GM18868 (cell line): ENCODE measurements around the gene RPS6KB1.
A peak's percentile ranks its signal among the peaks of the same experiment; 100 is the strongest.
"Not testable (repeated sequence)": the region's sequence is repeated elsewhere in the genome, so short reads cannot be mapped to it uniquely, and the experiment has no call there.

Experiments used
- ATAC-seq: cut with Tn5 transposase; IDR thresholded peaks from one replicate; pipeline ENCODE4 v1.9.1; 2021; ENCODE audit warnings: mild to moderate bottlenecking, moderate library complexity; ENCODE audit not compliant: unreplicated experiment

RPS6KB1 gene

GRCh38 chr17:59870482-59870881 lies 22.4 kb upstream of the RPS6KB1 start:
- ATAC-seq: no peak

- ATAC-seq: no peak
Measured at GRCh38 chr17:59872351-59872750, 20.6 kb upstream of the RPS6KB1 start.

- not testable (repeated sequence) for ATAC-seq
Measured at GRCh38 chr17:59873414-59873813, 19.5 kb upstream of the RPS6KB1 start.

DNA sequence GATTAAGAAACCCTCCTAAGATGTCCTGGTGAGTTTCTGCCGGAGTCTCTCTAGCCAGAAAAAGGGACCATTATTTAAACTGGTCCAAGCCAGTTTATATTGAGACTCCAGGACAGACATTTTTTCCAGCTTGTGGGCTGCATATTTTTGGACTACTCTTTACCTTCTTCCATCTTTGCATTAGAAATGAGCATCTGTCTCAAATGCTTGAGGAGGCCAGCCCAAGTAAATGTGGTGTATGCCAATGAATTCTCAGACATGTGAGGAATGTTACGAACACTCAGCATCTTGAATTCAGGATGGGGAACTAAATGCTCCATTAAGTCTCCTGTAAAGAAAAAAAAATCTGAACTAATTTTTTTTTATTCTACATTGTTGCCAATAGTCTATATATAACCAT lies 18.5 kb upstream of the RPS6KB1 start:
- ATAC-seq: no peak

GRCh38 chr17:59876107-59876506 lies 16.8 kb upstream of the RPS6KB1 start:
- no peak for ATAC-seq

DNA sequence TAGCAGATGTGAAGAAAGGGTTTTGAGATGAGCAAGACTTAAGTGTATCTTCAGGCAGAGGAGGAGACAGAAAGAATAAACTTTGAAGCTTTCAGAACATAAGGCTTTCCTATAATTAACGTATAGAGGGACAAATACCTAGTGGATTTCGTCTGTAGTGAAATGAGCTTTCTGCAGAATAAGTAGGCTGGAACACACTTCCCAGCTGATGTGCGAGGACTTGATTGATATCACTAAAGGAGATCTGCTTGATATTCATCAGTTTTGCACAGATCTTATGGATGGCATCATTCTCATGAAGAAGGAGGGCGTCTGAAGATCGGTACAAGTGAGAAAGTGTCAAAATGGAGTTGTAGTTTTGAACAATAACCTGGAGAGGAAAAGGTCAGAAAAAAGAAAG lies 15.0 kb upstream of the RPS6KB1 start:
- ATAC-seq: no peak

DNA sequence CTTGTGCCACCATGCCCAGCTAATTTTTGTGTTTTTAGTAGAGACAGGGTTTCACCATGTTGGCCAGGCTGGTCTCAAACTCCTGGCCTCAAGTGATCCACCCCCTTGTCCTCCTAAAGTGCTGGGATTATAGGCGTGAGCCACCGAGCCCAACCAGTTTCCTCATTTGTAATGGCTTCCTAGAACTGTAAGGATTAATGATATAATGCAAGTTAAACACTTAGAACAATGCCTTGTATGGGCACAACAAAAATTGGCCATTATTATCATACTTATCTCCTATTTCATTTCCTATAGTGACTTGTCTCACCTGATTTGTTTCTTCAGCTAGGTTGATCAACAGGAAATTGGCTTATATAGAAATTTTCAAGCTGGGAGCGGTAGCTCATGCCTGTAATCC lies 14.3 kb upstream of the RPS6KB1 start:
- no peak for ATAC-seq

DNA sequence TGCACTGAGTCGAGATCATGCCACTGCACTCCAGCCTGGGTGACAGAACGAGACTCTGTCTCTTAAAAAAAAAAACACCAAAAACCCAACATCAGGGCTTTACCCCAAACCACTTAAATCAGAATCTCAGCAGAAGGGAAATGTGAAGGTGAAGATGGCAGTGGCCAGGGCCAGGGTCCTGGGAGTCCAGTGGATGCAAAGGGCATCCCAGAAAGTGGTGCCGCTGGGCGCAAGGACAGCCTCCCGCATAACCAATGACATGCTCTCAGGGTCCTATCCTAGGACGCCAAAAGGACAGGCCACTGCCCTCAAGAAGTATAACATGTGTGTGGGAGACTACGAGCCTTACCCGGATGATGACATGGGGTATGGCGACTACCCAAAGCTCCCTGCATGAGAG lies 8.1 kb upstream of the RPS6KB1 start:
- ATAC-seq: no peak

- ATAC-seq: no peak
Measured at GRCh38 chr17:59888145-59888750, 4.7 kb upstream of the RPS6KB1 start.

GRCh38 chr17:59890720-59891119 lies 2.2 kb upstream of the RPS6KB1 start:
- no peak for ATAC-seq

- ATAC-seq: peak; percentile 54
Measured at GRCh38 chr17:59892251-59892923, 534 bp upstream of the RPS6KB1 start.

DNA sequence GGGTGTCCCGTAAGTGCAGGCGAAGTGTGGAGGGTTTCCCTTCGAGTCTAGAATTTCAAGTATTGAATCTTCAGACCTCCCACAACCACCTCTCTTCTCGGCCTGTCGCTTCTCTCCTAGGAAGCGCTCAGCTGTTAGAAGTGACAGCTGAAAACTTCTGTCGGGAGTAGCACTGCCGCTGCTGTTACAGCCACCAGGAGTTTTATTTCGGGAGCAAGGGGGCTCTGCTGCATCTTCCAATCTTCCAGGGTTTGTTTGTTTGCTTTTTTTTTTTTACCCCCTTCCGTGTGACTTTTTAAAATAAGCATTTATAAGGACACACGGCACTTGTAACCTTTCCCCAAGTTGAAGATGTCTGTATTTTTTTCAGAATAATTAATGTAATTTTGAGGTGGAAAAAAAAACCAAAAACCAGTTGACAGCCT lies 767 bp downstream of the RPS6KB1 start:
- ATAC-seq: peak; percentile 5

DNA sequence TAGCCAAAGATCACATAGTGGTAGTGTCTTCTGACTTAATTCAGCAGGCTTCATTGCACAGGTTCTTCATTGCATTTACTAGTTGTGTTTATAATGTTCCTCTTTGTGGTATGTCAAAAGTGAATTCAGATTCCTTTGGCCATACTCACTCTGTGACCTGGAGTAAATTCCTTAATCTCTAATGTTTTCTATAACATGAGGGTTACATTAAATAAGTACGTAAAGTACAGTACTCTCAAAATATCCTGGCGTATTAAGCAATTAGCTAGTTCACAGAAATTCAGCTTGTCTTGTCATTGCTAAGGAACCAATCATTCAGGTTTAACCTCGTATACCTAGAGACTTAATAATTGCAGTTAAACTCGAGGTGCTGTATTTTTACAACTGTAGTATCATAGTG lies 4.2 kb downstream of the RPS6KB1 start:
- no peak for ATAC-seq

DNA sequence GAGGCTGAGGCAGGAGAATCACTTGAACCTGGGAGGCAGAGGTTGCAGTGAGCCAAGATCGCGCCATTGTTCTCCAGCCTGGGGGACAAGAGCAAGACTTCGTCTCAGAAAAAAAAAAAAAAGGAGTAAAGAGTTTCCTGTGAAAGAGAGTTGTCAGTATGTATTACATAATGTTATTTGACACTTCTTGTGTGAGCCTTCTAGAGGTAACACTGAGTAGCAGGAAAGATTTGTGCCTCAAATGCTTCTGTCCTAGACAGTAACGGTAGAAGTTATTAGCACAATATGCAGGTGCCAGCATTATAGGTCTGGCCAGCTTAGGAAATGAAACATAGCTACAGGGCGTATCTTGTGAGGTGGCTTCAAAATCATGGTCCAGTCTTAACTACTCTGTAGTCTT lies 6.2 kb downstream of the RPS6KB1 start:
- ATAC-seq: no peak

- no peak for ATAC-seq
Measured at GRCh38 chr17:59901604-59902003, 8.7 kb downstream of the RPS6KB1 start.

DNA sequence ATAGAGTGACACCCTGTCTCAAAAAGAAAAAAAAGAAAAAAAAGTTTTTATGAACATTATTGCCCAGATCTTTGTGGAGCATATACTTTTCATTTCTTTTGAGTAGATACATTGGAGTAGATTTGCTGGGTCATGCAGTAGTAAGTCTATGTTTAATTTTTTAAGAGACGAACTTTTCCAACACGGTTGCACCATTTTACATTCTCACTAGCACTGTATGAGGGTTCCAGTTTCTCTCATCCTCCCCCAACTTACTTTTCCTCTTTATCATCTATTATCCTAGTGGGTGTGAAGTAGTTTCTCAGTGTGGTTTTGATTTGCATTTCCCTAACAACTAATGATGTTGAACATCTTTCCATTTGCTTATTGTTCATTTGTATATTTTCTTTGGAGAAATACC lies 10.5 kb downstream of the RPS6KB1 start:
- no peak for ATAC-seq

- no peak for ATAC-seq
Measured at GRCh38 chr17:59907467-59907866, 14.5 kb downstream of the RPS6KB1 start.

DNA sequence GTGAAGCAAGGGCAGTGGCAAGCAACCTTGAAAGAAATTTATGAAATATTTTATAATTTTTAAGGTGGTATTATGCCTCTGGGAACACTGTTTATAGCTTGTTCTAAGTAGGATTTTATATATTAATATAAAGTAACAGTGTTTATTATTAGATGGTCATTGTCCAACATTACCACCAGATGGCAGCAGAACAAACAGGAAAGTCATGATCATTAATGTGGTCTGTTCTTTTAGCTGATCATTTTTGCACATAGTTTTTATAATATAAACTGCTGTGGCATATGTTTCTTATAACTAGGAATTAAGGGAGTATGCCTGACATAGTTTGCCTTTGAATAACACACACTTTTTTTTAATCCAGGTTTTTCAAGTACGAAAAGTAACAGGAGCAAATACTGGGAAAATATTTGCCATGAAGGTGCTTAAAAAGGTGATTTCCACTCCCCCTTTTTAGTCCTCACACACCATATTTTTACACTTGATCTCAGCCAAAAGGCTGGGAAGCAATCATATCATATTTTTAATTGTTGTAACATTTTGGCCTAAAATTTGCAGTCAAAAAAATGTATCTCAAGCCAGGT lies 21.4 kb downstream of the RPS6KB1 start:
- no peak for ATAC-seq

GRCh38 chr17:59916446-59916845 lies 23.5 kb downstream of the RPS6KB1 start:
- ATAC-seq: no peak

DNA sequence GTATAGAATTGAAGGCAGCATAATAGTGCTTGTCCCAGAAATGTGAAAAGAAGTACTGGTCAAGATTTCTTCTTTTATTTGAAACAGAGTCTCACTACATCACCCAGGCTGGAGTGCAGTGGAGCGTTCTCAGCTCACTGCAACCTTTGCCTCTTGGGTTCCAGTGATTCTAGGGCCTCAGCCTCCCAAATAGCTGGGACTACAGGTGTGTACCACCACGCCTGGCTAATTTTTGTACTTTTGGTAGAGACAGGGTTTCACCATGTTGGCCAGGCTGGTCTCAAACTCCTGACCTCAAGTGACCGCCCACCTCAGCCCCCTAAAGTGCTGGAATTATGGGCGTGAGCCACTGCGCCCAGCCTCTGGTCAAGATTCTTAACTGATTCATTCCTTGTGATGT lies 27.7 kb downstream of the RPS6KB1 start:
- ATAC-seq: not testable (repeated sequence)

DNA sequence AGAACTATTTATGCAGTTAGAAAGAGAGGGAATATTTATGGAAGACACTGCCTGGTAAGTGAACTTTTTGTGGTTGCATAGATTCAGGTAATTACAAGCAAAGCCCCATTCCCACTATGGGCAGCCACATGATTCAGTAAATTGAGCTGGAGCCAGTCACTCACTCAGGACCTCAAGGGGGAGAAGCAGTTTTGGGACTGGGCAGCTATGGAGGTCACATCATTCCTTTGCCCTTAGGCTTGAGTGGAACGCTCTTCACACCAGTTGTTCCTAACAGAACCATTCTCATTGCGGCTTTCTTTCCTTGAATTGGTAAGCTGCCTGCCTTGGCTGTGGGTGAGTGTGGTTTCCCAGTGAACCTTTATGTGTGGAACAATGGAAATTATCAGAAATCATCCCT lies 37.2 kb downstream of the RPS6KB1 start:
- not testable (repeated sequence) for ATAC-seq

- ATAC-seq: not testable (repeated sequence)
Measured at GRCh38 chr17:59930768-59931167, 37.8 kb downstream of the RPS6KB1 start.
